Measurements from ENCODE around the gene CRELD1.

DNA sequence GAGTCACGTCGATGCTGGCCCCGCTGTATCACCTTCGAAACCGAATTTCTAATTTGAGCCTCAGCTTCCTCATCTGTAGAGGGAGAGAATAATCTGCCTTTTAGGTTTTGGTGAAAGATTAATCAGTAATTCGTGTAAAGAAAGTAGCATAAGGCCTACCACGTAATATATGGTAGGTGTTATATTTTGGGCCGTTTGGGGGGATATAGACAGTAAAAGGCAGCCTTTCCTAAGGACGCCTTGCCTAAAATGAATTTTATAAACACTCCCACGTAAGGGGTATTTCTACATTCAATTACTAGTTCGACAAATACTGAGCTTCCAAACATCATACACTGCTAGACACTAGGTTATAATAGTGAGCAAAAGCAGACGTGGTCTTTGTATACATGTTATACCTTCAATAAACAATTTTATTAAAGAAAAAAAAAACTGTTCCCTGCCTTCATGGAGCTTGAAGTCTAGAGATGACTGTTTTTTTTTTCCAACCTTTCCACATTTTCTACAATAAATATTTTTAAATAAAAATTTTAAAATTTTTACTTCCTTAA is 42.5 kb upstream of the CRELD1 start:
- TF ChIP-seq CTCF (IDR thresholded peaks at IDR 0.05; ENCODE audit: low read depth, low read length) = no peak
- no peak for TF ChIP-seq EZH2phosphoT487 (IDR thresholded peaks at IDR 0.05; ENCODE audit: low read depth)

All from OCI-LY3 (cell line).